ENCODE data around the gene DLG1.

GRCh38 chr3:197124713-197125112, 173.7 kb downstream of the DLG1 start:
- TF ChIP-seq EZH2 (IDR thresholded peaks at IDR 0.05) (no peak), POLR2A (IDR thresholded peaks at IDR 0.05; ENCODE audit: borderline replicate concordance, extremely low read depth, insufficient read depth, insufficient read length) (no peak), CTCF (IDR thresholded peaks at IDR 0.05 in 2 of 3, conservative IDR thresholded peaks at IDR 0.05 in 1 of 3; ENCODE audit: borderline replicate concordance in 1 of 3, insufficient read depth in 1 of 3, low read depth in 2 of 3, low read length in 2 of 3) (no peak), POLR2AphosphoS5 (IDR thresholded peaks at IDR 0.05; ENCODE audit: low read depth, low read length) (no peak), MAX (IDR thresholded peaks at IDR 0.05) (no peak), CBX3 (IDR thresholded peaks at IDR 0.05; ENCODE audit: low read depth) (no peak), REST (IDR thresholded peaks at IDR 0.05; ENCODE audit: low read depth) (no peak)

Measured in HCT116 (cell line).